Body of pancreas (tissue), 4 donors: Measurements from ENCODE around the gene NRP2. TPM values are rescaled to one million over a fixed set of nuclear protein-coding genes. Genes with fewer than 3 reads are reported as not detected.

Source experiments
- ATAC-seq: fragments of 150-250 bp; one replicate; pipeline ENCODE4 v1.9.1; 2016
- DNase-seq, 4 donors: peaks; one replicate each; pipeline ENCODE4 v3.0.0-alpha.2; 2019
- H3K27ac ChIP-seq, 4 donors: fragments of 200-600 bp; sonication (generic); 1 replicate in 3 of 4; 2 replicates in 1 of 4; pipeline versions ENCODE4 v1.5.1 to v1.6.1; 2016 to 2019; ENCODE audit warnings: mild to moderate bottlenecking in 1 of 4, mixed read lengths in 1 of 4, moderate library complexity in 1 of 4
- H3K27me3 ChIP-seq, 2 donors: fragments of 200-600 bp; sonication (generic); one replicate each; pipeline ENCODE4 v1.6.0; 2016; ENCODE audit warnings: mild to moderate bottlenecking in 1 of 2
- H3K36me3 ChIP-seq, 2 donors: fragments of 200-600 bp; sonication (generic); replicated peaks in 1 of 2; 2 replicates each; pipeline ENCODE4 v1.5.1; 2016; ENCODE audit warnings: low read depth in 2 of 2; ENCODE audit not compliant: insufficient read depth in 1 of 2
- H3K4me1 ChIP-seq: fragments of 200-600 bp; sonication (generic); one replicate; pipeline ENCODE4 v1.6.0; 2016
- H3K4me3 ChIP-seq, 2 donors: fragments of 200-600 bp; sonication (generic); 1 replicate in 1 of 2; 2 replicates in 1 of 2; pipeline ENCODE4 v1.5.1; 2016 to 2019
- H3K9me3 ChIP-seq, 3 donors: fragments of 200-600 bp; sonication (generic); 1 replicate in 2 of 3; 2 replicates in 1 of 3; pipeline ENCODE4 v1.5.1; 2016
- CTCF ChIP-seq, 7 experiments: fragments of 450-650 bp in 4 of 7; fragments of 200-600 bp in 3 of 7; sonication (generic) in 3 of 7; IDR thresholded peaks; one replicate each; pipeline ENCODE4 v1.5.1; 2016 to 2019; ENCODE audit warnings: antibody characterized with exemption in 7 of 7
- POLR2A ChIP-seq, 3 donors: fragments of 450-650 bp; IDR thresholded peaks; one replicate each; pipeline ENCODE4 v1.6.1; 2016; ENCODE audit warnings: antibody characterized with exemption in 3 of 3, mild to moderate bottlenecking in 2 of 3
- WGBS, 2 donors: methylation state at CpG; one replicate each; pipeline ENCODE4 v1.1.5; 2017; 5-methylcytosine and 5-hydroxymethylcytosine counted together
- intact Hi-C: fragments of 100-400 bp; cut with DNase I; formaldehyde crosslinking; loops from one replicate; pipeline ENCODE4 v1.15.1; 2023
- total RNA-seq, 2 donors: library from RNA; depleted of rRNA; stranded (reverse); fragments of >200 nt; gene quantifications; one replicate each; pipeline ENCODE4 v1.1.0, GENCODE V29; 2016

Gene NRP2
- total RNA-seq, 2 donors from 2014 or later: 5.7 to 7.6 TPM

GRCh38 chr2:205726506-205726905 is 44.2 kb downstream of the NRP2 start:
- Histone ChIP-seq H3K36me3 (no peaks in the 10 kb centered on the region), H3K27me3 (no peaks in the 10 kb centered on the region), H3K27ac (no peak overlapping the region), H3K4me3 (no peak overlapping the region), H3K9me3 (no peaks in the 10 kb centered on the region), H3K4me1 (no peaks in the 10 kb centered on the region)
- TF ChIP-seq CTCF (IDR thresholded peaks at IDR 0.05) (no peak), POLR2A (IDR thresholded peaks at IDR 0.05) (no peak)
- intact Hi-C loops: no loop called here
- no peak for ATAC-seq
- no peak for DNase-seq
- WGBS, 2 donors: 62 to 84% methylated on average over 4 of the region's 4 CpGs

GRCh38 chr2:205727174-205727573 is 44.9 kb downstream of the NRP2 start:
- H3K36me3 ChIP-seq: no peaks in the 10 kb centered on the region
- 79 to 83% methylated on average over 2 of the region's 2 CpGs for WGBS, 2 donors

GRCh38 chr2:205728366-205728765 is 46.1 kb downstream of the NRP2 start:
- Histone ChIP-seq H3K36me3 (no peaks in the 10 kb centered on the region), H3K4me1 (no peaks in the 10 kb centered on the region), H3K27me3 (no peaks in the 10 kb centered on the region), H3K9me3 (no peaks in the 10 kb centered on the region), H3K4me3 (no peak overlapping the region), H3K27ac (no peak overlapping the region)
- ATAC-seq (no peak), DNase-seq (no peak)
- TF ChIP-seq POLR2A (IDR thresholded peaks at IDR 0.05) (no peak), CTCF (IDR thresholded peaks at IDR 0.05) (no peak)
- 82 to 90% methylated on average over 6 to 7 of the region's 7 CpGs for WGBS, 2 donors
- intact Hi-C loops: no loop called here

More at GRCh38 chr2:205727174-205727573, 44.9 kb downstream of the NRP2 start:
- intact Hi-C loops: no loop called here
- Histone ChIP-seq H3K4me1 (no peaks in the 10 kb centered on the region), H3K27ac (no peak overlapping the region), H3K4me3 (no peak overlapping the region), H3K9me3 (no peaks in the 10 kb centered on the region), H3K27me3 (no peaks in the 10 kb centered on the region)
- DNase-seq: no peak
- TF ChIP-seq CTCF (IDR thresholded peaks at IDR 0.05) (no peak), POLR2A (IDR thresholded peaks at IDR 0.05) (no peak)
- no peak for ATAC-seq

GRCh38 chr2:205730191-205730590 is 47.9 kb downstream of the NRP2 start:
- TF ChIP-seq POLR2A (IDR thresholded peaks at IDR 0.05) (no peak), CTCF (IDR thresholded peaks at IDR 0.05) (no peak)
- intact Hi-C loops: no loop called here
- Histone ChIP-seq H3K4me1 (no peaks in the 10 kb centered on the region), H3K4me3 (no peak overlapping the region), H3K27ac (no peak overlapping the region), H3K36me3 (no peaks in the 10 kb centered on the region), H3K27me3 (no peaks in the 10 kb centered on the region), H3K9me3 (no peaks in the 10 kb centered on the region)
- WGBS, 2 donors: 84 to 87% methylated on average over 9 of the region's 9 CpGs
- ATAC-seq: no peak
- no peak for DNase-seq

- intact Hi-C loops: no loop called here
- Histone ChIP-seq H3K4me1 (no peaks in the 10 kb centered on the region), H3K27me3 (no peaks in the 10 kb centered on the region), H3K27ac (no peak overlapping the region), H3K4me3 (no peak overlapping the region), H3K36me3 (no peaks in the 10 kb centered on the region), H3K9me3 (no peaks in the 10 kb centered on the region)
- WGBS, 2 donors: 73 to 79% methylated on average over 9 of the region's 9 CpGs
- DNase-seq (no peak), ATAC-seq (no peak)
- TF ChIP-seq POLR2A (IDR thresholded peaks at IDR 0.05): no peak
- TF ChIP-seq CTCF (IDR thresholded peaks at IDR 0.05): no peak
Measured at GRCh38 chr2:205730701-205731582, 48.6 kb downstream of the NRP2 start.
